Stimulated activated CD4-positive, alpha-beta T cell treated with anti-CD3 and anti-CD28 coated beads, Interleukin-1b, Interleukin-23, amount 100 ng/mL, for 48 hours (primary cell): ENCODE data around the gene ATF6.

Experiments
- DNase-seq: peaks from one replicate; pipeline ENCODE4 v3.0.0-alpha.2; 2020

ATF6 gene

GRCh38 chr1:161945306-161946060 lies 179.4 kb downstream of the ATF6 start:
- no peak for DNase-seq

GRCh38 chr1:161946071-161946987 lies 180.2 kb downstream of the ATF6 start:
- DNase-seq, result no peak

DNA sequence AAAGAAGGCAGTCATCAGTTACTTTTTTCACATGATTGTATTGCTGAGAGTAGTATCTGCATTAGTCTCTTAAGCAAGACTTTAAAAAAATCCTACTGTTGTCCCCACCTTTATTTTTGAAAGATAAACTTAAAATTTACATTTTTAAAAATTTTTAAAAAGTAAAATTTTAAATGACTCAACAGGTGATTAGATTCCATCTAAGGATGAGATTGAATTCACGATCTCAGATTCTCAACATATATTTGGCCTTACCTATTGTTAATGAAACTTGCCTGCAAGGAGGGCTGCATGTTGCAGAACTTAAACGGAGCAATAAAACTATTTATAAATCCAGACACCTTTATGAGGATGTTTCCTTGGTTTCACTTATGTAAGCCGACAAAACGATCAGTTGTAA lies 182.3 kb downstream of the ATF6 start:
- DNase-seq, result no peak

GRCh38 chr1:161949548-161949947 lies 183.4 kb downstream of the ATF6 start:
- DNase-seq, result no peak

- DNase-seq, result no peak
Measured at GRCh38 chr1:161950377-161950776, 184.3 kb downstream of the ATF6 start.

GRCh38 chr1:161951646-161952045 lies 185.5 kb downstream of the ATF6 start:
- no peak for DNase-seq

GRCh38 chr1:161952607-161953172 lies 186.6 kb downstream of the ATF6 start:
- no peak for DNase-seq

- no peak for DNase-seq
Measured at GRCh38 chr1:161953256-161953920, 187.3 kb downstream of the ATF6 start.

DNA sequence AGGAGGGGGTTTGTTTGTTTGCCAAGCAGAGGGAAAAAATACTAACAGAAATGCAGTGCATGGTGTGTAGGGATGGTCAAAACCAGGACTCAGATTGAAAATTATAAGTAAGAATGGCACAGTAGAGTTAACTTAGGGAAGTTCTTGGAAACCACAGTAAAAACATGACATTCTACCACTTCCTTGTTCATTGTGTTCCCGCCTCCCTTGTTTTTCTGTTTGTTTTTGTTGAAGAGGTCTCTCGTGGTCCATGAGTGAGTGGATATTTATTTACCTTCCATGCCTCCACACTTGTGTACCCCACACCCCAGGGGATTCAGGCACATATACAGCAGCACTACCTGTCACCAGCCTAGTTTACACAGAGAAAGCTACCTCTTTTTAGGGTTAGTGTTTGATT lies 187.9 kb downstream of the ATF6 start:
- no peak for DNase-seq

- no peak for DNase-seq
Measured at GRCh38 chr1:161954466-161954865, 188.3 kb downstream of the ATF6 start.

- DNase-seq, result no peak
Measured at GRCh38 chr1:161955606-161956005, 189.5 kb downstream of the ATF6 start.

- peak; percentile 10 for DNase-seq
Measured at GRCh38 chr1:161956097-161956496, 190.0 kb downstream of the ATF6 start.

- no peak for DNase-seq
Measured at GRCh38 chr1:161956930-161957329, 190.8 kb downstream of the ATF6 start.

DNA sequence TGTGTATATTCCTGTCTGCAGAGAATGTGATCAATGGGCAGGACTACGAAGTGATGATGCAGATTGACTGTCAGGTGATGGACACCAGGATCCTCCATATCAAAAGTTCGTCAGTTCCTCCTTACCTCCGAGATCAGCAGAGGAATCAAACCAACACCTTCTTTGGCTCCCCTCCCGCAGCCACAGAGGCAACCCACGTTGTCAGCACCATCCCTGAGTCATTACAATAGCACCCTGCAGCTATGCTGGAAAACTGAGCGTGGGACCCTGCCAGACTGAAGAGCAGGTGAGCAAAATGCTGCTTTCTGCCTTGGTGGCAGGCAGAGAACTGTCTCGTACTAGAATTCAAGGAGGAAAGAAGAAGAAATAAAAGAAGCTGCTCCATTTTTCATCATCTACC lies 192.3 kb downstream of the ATF6 start:
- peak; percentile 26 for DNase-seq

- peak; percentile 55 for DNase-seq
Measured at GRCh38 chr1:161962091-161962887, 196.2 kb downstream of the ATF6 start.

DNA sequence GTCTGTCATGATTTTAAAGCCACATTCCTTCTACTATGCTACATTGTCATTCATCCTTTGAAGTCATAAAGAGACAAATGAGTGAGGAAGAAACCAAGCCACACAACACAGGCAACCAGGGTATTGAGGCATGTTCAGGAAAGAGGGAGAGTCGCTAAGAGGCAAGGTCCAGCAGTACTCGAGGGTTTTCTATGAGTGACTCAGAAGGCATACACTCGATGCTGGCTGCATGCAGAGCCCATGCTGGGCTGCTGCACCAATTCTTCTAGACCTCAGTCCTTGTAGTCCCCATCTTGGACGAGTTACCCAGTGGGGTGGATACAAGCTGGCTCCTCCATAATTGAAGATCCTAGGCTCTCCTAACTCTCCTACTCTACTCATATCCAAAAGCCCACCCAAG lies 199.9 kb downstream of the ATF6 start:
- no peak for DNase-seq

DNA sequence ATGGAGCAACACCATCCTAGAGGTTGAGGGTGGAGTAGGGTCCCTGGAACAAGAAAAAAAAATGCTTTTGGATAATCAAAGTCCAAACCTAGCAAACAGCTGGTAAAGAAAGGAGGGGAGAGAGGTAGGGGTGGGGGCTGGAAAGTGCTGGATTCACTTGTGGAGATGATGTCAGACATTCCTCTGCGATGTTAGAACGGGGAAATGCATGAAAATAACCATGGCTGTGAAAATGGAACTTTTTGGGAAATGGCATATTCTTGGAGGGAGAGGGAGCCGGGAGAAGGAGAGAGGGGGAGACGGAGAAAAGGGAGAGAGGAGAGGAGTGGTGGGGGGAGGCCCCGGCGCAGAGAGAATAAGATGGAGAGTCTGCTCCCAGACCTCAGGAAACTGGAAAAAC lies 203.9 kb downstream of the ATF6 start:
- DNase-seq, result no peak

DNA sequence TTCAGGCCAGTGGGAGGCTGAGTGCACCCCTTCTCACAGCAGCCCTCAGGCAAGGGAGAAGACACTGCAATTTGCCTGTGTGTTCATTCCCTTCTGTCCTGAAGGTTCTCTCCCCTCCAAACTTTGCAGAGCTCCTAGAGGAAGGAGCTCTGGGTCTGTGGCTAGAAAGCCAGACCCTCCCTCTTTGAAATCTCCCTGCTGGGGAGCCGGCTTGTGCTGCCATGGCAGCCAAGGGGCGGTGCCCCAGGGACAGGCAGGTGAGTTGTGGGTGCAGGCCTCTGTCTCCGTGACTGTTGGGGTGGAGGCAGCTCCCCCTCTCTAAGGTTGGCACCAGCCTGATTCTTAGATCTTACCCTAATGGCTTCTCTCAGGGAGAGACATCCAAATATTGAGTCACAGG lies 204.5 kb downstream of the ATF6 start:
- no peak for DNase-seq

- DNase-seq, result no peak
Measured at GRCh38 chr1:161972828-161973227, 206.7 kb downstream of the ATF6 start.

GRCh38 chr1:161973924-161974845 lies 208.1 kb downstream of the ATF6 start:
- no peak for DNase-seq
